RWPE1 (cell line): Measurements from ENCODE around the gene PTPRU.

ENCODE experiments used
- CTCF ChIA-PET: fragments of 350-600 bp; sonication (Branson Sonifier 250); formaldehyde crosslinking; extraction: SDS; loops from one replicate; lab custom pipeline; 2021; lab: Yijun Ruan, JAX
- POLR2A ChIA-PET: fragments of 400-600 bp; formaldehyde crosslinking; extraction: SDS; loops from one replicate; lab custom pipeline; 2020; ENCODE audit warnings: antibody characterized with exemption; ENCODE audit not compliant: low non-redundant PET; lab: Yijun Ruan, JAX
- DNase-seq: peaks from one replicate; pipeline ENCODE4 v3.0.0; 2012; ENCODE audit warnings: low spot score
- H3K27ac ChIP-seq: fragments of 450-650 bp; 2 replicates; pipeline ENCODE4 v1.5.1; 2017
- CTCF ChIP-seq: fragments of 450-650 bp; conservative IDR thresholded peaks from 2 replicates; pipeline ENCODE4 v1.5.1; 2017; ENCODE audit warnings: low read depth, mild to moderate bottlenecking

Gene PTPRU

GRCh38 chr1:29372108-29372507 is 135.8 kb downstream of the PTPRU start:
- ChIA-PET CTCF (interaction anchor here (0.6 kb wide), 1 partner anchor 129 kb away, joined by 5 read pairs; no protein-coding TSS in a partner anchor), POLR2A (no interaction called here)
- no peak overlapping the region for H3K27ac ChIP-seq
- DNase-seq: no peak
- TF ChIP-seq CTCF: no peak
